ENCODE data around the gene JPT2. TPM values are rescaled to one million over a fixed set of nuclear protein-coding genes. Genes with fewer than 3 reads are reported as not detected.
A peak's percentile ranks its signal among the peaks of the same experiment; 100 is the strongest.

The JPT2 gene
- total and polyA plus RNA-seq, 2 experiments from 2014 or later, result 43.8 to 139 TPM

GRCh38 chr16:1712791-1713261 lies 34.7 kb downstream of the JPT2 start (continued):
- no peak for TF ChIP-seq EZH2 (IDR thresholded peaks at IDR 0.05; ENCODE audit: low read depth, unreplicated experiment)
- TF ChIP-seq, protein P1, sequence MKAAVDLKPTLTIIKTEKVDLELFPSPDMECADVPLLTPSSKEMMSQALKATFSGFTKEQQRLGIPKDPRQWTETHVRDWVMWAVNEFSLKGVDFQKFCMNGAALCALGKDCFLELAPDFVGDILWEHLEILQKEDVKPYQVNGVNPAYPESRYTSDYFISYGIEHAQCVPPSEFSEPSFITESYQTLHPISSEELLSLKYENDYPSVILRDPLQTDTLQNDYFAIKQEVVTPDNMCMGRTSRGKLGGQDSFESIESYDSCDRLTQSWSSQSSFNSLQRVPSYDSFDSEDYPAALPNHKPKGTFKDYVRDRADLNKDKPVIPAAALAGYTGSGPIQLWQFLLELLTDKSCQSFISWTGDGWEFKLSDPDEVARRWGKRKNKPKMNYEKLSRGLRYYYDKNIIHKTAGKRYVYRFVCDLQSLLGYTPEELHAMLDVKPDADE (IDR thresholded peaks at IDR 0.05), result no peak
- no peak for TF ChIP-seq CTCF (conservative IDR thresholded peaks at IDR 0.05; ENCODE audit: low read depth in 2 of 2)
- TF ChIP-seq ZNF331 (CRISPR knock-in tag; IDR thresholded peaks at IDR 0.05; ENCODE audit: low read depth), result no peak

DNA sequence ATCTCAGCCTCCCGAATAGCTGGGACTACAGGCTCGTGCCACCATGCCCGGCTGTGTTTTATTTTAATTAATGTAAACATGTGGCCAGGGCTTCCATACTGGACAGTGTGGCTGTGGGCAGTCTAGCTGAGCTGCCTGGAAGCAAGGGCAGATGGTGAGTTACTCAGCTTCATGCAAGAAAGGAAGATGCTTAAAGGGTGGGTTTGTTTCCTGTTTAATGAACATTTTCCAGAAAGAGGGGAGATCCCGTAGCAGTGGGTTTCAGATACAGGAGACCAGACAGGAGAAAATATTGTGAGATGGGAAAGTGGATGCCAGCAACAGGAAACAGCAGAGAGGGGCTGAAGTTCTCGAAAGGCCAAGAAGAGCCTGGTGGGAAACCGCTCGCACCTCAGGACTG lies 35.3 kb downstream of the JPT2 start:
- H3F3A ChIP-seq (replicated peaks; ENCODE audit: low read depth), result no peaks in the 10 kb centered on the region
- peak overlapping the region; percentile 83 for H3K27ac Mint-ChIP-seq
- ATAC-seq (peak; percentile 20), DNase-seq (ENCODE audit: low spot score) (no peak)
- no peak for TF ChIP-seq STAT1 (IDR thresholded peaks at IDR 0.05; ENCODE audit: unreplicated experiment)
- H4K20me1 ChIP-seq (replicated peaks; ENCODE audit: insufficient read depth), result peaks cover 16% of the 10 kb centered on the region
- H3K27me3 Mint-ChIP-seq (ENCODE audit: insufficient read depth, low read depth, poor library complexity), result peaks cover 2% of the 10 kb centered on the region
- H2AFZ ChIP-seq, result no peak overlapping the region
- no peaks in the 10 kb centered on the region for H3K36me3 ChIP-seq (ENCODE audit: insufficient read depth)
- no peak overlapping the region for H3K4me3 ChIP-seq
- H3K36me3 Mint-ChIP-seq (ENCODE audit: low read depth), result no peaks in the 10 kb centered on the region
- H3K79me2 ChIP-seq (replicated peaks; ENCODE audit: insufficient read depth), result peaks cover 75% of the 10 kb centered on the region
- H3K9me3 Mint-ChIP-seq, result no peaks in the 10 kb centered on the region
- H3K27ac ChIP-seq (ENCODE audit: low read depth), result peak overlapping the region; percentile 63; the same call in 1 of the 2 replicates
- no peaks in the 10 kb centered on the region for H3K9me2 ChIP-seq (ENCODE audit: insufficient read depth)
- peaks cover 17% of the 10 kb centered on the region for H3K4me1 ChIP-seq (ENCODE audit: insufficient read depth)
- no peaks in the 10 kb centered on the region for H3K27me3 ChIP-seq (ENCODE audit: insufficient read depth)
- peak overlapping the region; percentile 60 for H3K4me2 ChIP-seq
- no peak overlapping the region; the same call in 1 of the 3 replicates for H3K4me3 Mint-ChIP-seq
- peaks cover 20% of the 10 kb centered on the region for H3K4me1 Mint-ChIP-seq

- Histone ChIP-seq H3K9me2 (ENCODE audit: insufficient read depth) (no peaks in the 10 kb centered on the region), H4K20me1 (replicated peaks; ENCODE audit: insufficient read depth) (peaks cover 16% of the 10 kb centered on the region), H3K4me3 (0 out of 2 replicates have a peak overlapping the region, but pooled peaks have one; percentile 30), H3F3A (replicated peaks; ENCODE audit: low read depth) (no peaks in the 10 kb centered on the region), H3K79me2 (replicated peaks; ENCODE audit: insufficient read depth) (peaks cover 69% of the 10 kb centered on the region), H3K27ac (ENCODE audit: low read depth) (no peak overlapping the region), H3K36me3 (ENCODE audit: insufficient read depth) (no peaks in the 10 kb centered on the region), H3K4me2 (peak overlapping the region; percentile 60; the same call in 1 of the 2 replicates), H3K27me3 (ENCODE audit: insufficient read depth) (no peaks in the 10 kb centered on the region), H2AFZ (no peak overlapping the region), H3K4me1 (ENCODE audit: insufficient read depth) (peaks cover 17% of the 10 kb centered on the region)
- no peaks in the 10 kb centered on the region for H3K36me3 Mint-ChIP-seq (ENCODE audit: low read depth)
- peak overlapping the region; percentile 84 for H3K27ac Mint-ChIP-seq
- ATAC-seq (peak; percentile 85), DNase-seq (ENCODE audit: low spot score) (peak; percentile 63)
- peak overlapping the region; percentile 40; the same call in 2 of the 3 replicates for H3K4me3 Mint-ChIP-seq
- peaks cover 20% of the 10 kb centered on the region for H3K4me1 Mint-ChIP-seq
- no peaks in the 10 kb centered on the region for H3K9me3 Mint-ChIP-seq
- peaks cover 2% of the 10 kb centered on the region for H3K27me3 Mint-ChIP-seq (ENCODE audit: insufficient read depth, low read depth, poor library complexity)
- TF ChIP-seq, protein P2, sequence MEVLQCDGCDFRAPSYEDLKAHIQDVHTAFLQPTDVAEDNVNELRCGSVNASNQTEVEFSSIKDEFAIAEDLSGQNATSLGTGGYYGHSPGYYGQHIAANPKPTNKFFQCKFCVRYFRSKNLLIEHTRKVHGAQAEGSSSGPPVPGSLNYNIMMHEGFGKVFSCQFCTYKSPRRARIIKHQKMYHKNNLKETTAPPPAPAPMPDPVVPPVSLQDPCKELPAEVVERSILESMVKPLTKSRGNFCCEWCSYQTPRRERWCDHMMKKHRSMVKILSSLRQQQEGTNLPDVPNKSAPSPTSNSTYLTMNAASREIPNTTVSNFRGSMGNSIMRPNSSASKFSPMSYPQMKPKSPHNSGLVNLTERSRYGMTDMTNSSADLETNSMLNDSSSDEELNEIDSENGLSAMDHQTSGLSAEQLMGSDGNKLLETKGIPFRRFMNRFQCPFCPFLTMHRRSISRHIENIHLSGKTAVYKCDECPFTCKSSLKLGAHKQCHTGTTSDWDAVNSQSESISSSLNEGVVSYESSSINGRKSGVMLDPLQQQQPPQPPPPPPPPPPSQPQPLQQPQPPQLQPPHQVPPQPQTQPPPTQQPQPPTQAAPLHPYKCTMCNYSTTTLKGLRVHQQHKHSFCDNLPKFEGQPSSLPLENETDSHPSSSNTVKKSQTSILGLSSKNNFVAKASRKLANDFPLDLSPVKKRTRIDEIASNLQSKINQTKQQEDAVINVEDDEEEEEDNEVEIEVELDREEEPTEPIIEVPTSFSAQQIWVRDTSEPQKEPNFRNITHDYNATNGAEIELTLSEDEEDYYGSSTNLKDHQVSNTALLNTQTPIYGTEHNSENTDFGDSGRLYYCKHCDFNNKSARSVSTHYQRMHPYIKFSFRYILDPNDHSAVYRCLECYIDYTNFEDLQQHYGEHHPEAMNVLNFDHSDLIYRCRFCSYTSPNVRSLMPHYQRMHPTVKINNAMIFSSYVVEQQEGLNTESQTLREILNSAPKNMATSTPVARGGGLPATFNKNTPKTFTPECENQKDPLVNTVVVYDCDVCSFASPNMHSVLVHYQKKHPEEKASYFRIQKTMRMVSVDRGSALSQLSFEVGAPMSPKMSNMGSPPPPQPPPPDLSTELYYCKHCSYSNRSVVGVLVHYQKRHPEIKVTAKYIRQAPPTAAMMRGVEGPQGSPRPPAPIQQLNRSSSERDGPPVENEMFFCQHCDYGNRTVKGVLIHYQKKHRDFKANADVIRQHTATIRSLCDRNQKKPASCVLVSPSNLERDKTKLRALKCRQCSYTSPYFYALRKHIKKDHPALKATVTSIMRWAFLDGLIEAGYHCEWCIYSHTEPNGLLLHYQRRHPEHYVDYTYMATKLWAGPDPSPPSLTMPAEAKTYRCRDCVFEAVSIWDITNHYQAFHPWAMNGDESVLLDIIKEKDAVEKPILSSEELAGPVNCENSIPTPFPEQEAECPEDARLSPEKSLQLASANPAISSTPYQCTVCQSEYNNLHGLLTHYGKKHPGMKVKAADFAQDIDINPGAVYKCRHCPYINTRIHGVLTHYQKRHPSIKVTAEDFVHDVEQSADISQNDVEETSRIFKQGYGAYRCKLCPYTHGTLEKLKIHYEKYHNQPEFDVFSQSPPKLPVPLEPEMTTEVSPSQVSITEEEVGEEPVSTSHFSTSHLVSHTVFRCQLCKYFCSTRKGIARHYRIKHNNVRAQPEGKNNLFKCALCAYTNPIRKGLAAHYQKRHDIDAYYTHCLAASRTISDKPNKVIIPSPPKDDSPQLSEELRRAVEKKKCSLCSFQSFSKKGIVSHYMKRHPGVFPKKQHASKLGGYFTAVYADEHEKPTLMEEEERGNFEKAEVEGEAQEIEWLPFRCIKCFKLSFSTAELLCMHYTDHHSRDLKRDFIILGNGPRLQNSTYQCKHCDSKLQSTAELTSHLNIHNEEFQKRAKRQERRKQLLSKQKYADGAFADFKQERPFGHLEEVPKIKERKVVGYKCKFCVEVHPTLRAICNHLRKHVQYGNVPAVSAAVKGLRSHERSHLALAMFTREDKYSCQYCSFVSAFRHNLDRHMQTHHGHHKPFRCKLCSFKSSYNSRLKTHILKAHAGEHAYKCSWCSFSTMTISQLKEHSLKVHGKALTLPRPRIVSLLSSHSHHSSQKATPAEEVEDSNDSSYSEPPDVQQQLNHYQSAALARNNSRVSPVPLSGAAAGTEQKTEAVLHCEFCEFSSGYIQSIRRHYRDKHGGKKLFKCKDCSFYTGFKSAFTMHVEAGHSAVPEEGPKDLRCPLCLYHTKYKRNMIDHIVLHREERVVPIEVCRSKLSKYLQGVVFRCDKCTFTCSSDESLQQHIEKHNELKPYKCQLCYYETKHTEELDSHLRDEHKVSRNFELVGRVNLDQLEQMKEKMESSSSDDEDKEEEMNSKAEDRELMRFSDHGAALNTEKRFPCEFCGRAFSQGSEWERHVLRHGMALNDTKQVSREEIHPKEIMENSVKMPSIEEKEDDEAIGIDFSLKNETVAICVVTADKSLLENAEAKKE (CRISPR knock-in tag; IDR thresholded peaks at IDR 0.05), result no peak
- no peak for TF ChIP-seq EZH2 (IDR thresholded peaks at IDR 0.05; ENCODE audit: low read depth, unreplicated experiment)
- no peak for TF ChIP-seq ZNF114 (CRISPR knock-in tag; IDR thresholded peaks at IDR 0.05)
Measured at GRCh38 chr16:1713933-1714332, 35.9 kb downstream of the JPT2 start.
